Measurements from ENCODE around the gene CCL22. TPM values are rescaled to one million over a fixed set of nuclear protein-coding genes. Genes with fewer than 3 reads are reported as not detected.

Gene CCL22
- polyA plus RNA-seq, 1 donor from 2014 or later, result 0.20 TPM

DNA sequence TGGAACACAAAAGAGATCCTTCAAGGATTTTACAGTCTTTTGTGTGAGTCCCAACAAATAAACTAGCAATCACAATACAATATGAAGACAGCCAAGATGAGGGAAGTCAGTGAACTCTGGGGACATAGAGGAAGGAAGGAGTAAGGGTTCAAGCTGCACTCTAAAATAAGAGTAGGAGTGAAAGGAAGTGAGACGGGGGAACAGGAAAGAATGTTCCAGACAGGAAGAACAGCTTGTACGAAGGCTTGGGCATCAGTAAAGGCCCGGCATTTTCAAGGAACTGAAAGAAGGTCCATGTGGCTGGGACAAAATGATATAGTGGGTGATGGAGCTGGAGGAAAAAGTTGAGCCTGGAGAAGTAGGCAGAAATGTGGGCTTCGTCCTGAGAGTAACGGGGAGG lies 50.5 kb downstream of the CCL22 start:
- Mint-ChIP-seq H3K27ac (peak overlapping the region in 2 of 3 donors; percentile 58 to 59), H3K4me1 (peaks cover 14 to 31% (median 29%) of the 10 kb centered on the region in 3 donors), H3K9me3 (no peaks in the 10 kb centered on the region), H3K27me3 (no peaks in the 10 kb centered on the region), H3K4me3 (peak overlapping the region in 2 of 4 donors; percentile 5 to 45), H3K36me3 (no peaks in the 10 kb centered on the region)

GRCh38 chr16:57409870-57410587 lies 51.4 kb downstream of the CCL22 start:
- Mint-ChIP-seq H3K27ac (peak overlapping the region in 1 of 3 donors; percentile 58), H3K27me3 (no peaks in the 10 kb centered on the region), H3K36me3 (no peaks in the 10 kb centered on the region), H3K4me1 (peaks cover 14 to 35% (median 33%) of the 10 kb centered on the region in 3 donors), H3K9me3 (no peaks in the 10 kb centered on the region), H3K4me3 (no peak overlapping the region)

DNA sequence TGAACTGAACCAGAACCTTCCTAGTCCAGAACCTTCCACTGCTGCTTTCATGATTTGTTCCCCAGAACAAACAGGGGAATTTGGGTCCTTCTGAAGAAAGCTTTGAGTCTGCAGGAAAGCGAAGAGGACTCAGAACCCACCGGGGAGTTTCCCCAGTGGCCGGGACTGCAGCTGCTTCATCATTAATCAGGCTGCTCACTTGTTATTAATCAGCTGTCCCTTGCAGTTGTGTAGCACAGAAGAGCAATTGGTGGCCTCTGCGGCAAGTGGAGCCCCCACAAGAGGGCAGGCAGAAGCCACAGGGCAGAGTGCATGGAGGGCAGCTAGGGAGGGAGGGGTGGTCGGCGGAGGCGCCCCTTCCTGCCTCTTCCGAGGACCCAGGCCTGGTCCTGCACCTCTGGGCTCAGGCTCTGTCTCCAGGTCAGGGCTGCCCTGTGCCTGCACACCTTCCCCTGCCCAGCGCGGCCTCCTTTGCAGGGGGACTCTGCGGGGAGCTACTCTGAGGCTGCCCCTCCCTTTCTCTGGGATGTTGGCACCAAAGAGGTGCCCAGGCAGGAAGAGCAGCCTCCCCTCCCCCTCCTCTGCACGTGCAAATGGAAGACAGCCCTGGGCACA lies 52.9 kb downstream of the CCL22 start:
- Mint-ChIP-seq H3K4me1 (peaks cover 14 to 33% (median 31%) of the 10 kb centered on the region in 3 donors), H3K27ac (no peak overlapping the region), H3K9me3 (no peaks in the 10 kb centered on the region)

GRCh38 chr16:57412584-57412983 lies 54.0 kb downstream of the CCL22 start:
- H3K9me3 Mint-ChIP-seq, result no peaks in the 10 kb centered on the region
- peak overlapping the region in 2 of 3 donors; percentile 44 to 54 for H3K27ac Mint-ChIP-seq
- H3K4me1 Mint-ChIP-seq, result peaks cover 20 to 41% (median 36%) of the 10 kb centered on the region in 3 donors
- H3K36me3 Mint-ChIP-seq, result peaks cover 1% of the 10 kb centered on the region
- H3K4me3 Mint-ChIP-seq, result peak overlapping the region in 1 of 4 donors; percentile 39
- H3K27me3 Mint-ChIP-seq, result no peaks in the 10 kb centered on the region

More for the DNA sequence above, 52.9 kb downstream of the CCL22 start:
- H3K36me3 Mint-ChIP-seq, result no peaks in the 10 kb centered on the region
- no peaks in the 10 kb centered on the region for H3K27me3 Mint-ChIP-seq
- H3K4me3 Mint-ChIP-seq, result no peak overlapping the region

- Mint-ChIP-seq H3K27me3 (no peaks in the 10 kb centered on the region), H3K4me3 (peak overlapping the region in 2 of 4 donors; percentile 49 to 58), H3K36me3 (peaks cover 1% of the 10 kb centered on the region), H3K27ac (peak overlapping the region; percentile 44 to 78 (median 54)), H3K9me3 (no peaks in the 10 kb centered on the region), H3K4me1 (peaks cover 20 to 41% (median 39%) of the 10 kb centered on the region in 3 donors)
Observed at GRCh38 chr16:57413301-57413730, 54.7 kb downstream of the CCL22 start.

- H3K27me3 Mint-ChIP-seq, result no peaks in the 10 kb centered on the region
- peak overlapping the region; percentile 44 to 78 (median 54) for H3K27ac Mint-ChIP-seq
- H3K9me3 Mint-ChIP-seq, result no peaks in the 10 kb centered on the region
- H3K36me3 Mint-ChIP-seq, result peaks cover 1% of the 10 kb centered on the region
- peaks cover 22 to 44% (median 39%) of the 10 kb centered on the region in 3 donors for H3K4me1 Mint-ChIP-seq
- H3K4me3 Mint-ChIP-seq, result peak overlapping the region in 2 of 4 donors; percentile 49 to 58
Observed at GRCh38 chr16:57413733-57414132, 55.1 kb downstream of the CCL22 start.

Other genes with a start within 250 kb of the CCL22 start
- gene PSME3IP1, start 172.7 kb upstream of the CCL22 start, polyA plus RNA-seq, result 91.6 TPM
- gene RSPRY1, start 172.5 kb upstream of the CCL22 start, polyA plus RNA-seq, result 38.2 TPM
- gene ARL2BP, start 113.5 kb upstream of the CCL22 start, polyA plus RNA-seq, result 108 TPM
- 1.1 TPM for gene PLLP, start 74.1 kb upstream of the CCL22 start, polyA plus RNA-seq
- not detected for gene CX3CL1, start 13.7 kb downstream of the CCL22 start, polyA plus RNA-seq
- gene CCL17, start 46.0 kb downstream of the CCL22 start, polyA plus RNA-seq, result not detected
- 41.2 TPM for gene CIAPIN1, start 88.6 kb downstream of the CCL22 start, polyA plus RNA-seq
- gene COQ9, start 88.7 kb downstream of the CCL22 start, polyA plus RNA-seq, result 25.6 TPM
- 28.3 TPM for gene POLR2C, start 103.9 kb downstream of the CCL22 start, polyA plus RNA-seq
- gene DOK4, start 127.7 kb downstream of the CCL22 start, polyA plus RNA-seq, result 0.46 TPM
- gene CCDC102A, start 177.8 kb downstream of the CCL22 start, polyA plus RNA-seq, result 15.1 TPM
- 33.5 TPM for gene ADGRG5, start 183.9 kb downstream of the CCL22 start, polyA plus RNA-seq

Measured in IgD-negative memory B cell (primary cell).